AG09319 (cell line): ENCODE results near the gene THBS2.

Experiments
- DNase-seq: peaks from one replicate; pipeline ENCODE4 v3.0.0-alpha.2; 2010; ENCODE audit warnings: low read depth; ENCODE audit errors: extremely low read depth
- CTCF ChIP-seq: IDR thresholded peaks from 2 replicates; pipeline ENCODE4 v1.5.1; 2011; ENCODE audit warnings: low read depth, mild to moderate bottlenecking, inconsistent platforms, low read length, moderate library complexity

The THBS2 gene

GRCh38 chr6:169288591-169288990, 34.9 kb upstream of the THBS2 start:
- no peak for DNase-seq
- no peak for TF ChIP-seq CTCF

GRCh38 chr6:169287675-169288074, 34.0 kb upstream of the THBS2 start:
- TF ChIP-seq CTCF = no peak
- DNase-seq = no peak

- no peak for DNase-seq
- no peak for TF ChIP-seq CTCF
Observed at GRCh38 chr6:169286961-169287360, 33.3 kb upstream of the THBS2 start.

GRCh38 chr6:169285165-169285564, 31.5 kb upstream of the THBS2 start:
- no peak for DNase-seq
- no peak for TF ChIP-seq CTCF

GRCh38 chr6:169283924-169284323, 30.3 kb upstream of the THBS2 start:
- TF ChIP-seq CTCF = no peak
- no peak for DNase-seq

- TF ChIP-seq CTCF = no peak
- no peak for DNase-seq
Observed at GRCh38 chr6:169282043-169282442, 28.4 kb upstream of the THBS2 start.

GRCh38 chr6:169277619-169278018, 24.0 kb upstream of the THBS2 start:
- no peak for DNase-seq
- no peak for TF ChIP-seq CTCF
